Measurements from ENCODE around the gene EML6. TPM values are rescaled to one million over a fixed set of nuclear protein-coding genes. Genes with fewer than 3 reads are reported as not detected.

Gene EML6
- total and polyA plus RNA-seq, 10 of the 15 experiments (the other 5 are each of a cell fraction or from before 2014, with no cell fraction given): 0.09 to 0.67 (median 0.21) TPM

DNA sequence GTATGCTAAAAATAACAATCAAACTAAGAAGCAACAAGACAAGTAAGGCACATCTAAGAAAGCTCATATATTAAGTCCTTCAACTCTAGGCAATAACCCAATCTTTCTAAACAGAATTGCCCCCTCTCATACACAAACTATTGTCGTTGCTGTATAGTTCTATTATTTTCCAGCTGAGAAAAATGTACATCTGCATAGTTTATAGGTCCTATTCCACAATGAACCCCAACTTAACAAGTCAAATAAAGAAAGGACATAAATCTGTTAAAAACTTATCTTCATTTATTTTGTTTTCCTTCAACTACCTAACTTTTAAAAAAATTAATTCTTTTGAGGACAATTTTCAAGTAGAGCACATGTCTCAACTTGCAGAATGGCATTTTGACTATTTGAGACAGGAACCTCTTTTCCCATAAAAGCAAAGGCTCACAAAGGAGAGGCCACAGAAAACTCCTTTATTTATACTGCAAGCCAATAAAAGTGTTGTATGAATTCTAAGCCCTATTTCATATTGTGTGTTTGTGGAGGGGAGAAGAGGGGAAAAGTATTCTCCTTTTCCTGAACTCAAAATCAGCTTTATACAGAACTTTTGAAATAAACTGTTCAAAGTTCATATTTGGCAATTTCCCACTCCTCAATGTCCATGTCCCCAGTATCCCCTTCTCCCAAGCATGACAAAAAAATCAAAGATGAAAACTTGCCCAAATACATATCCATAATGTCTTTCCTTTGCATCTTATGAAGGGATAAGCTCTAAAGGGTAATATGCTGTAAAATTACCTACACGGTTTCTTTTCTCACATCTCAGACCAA, 289.4 kb downstream of the EML6 start:
- H3K79me2 ChIP-seq (ENCODE audit: control insufficient read depth, insufficient read depth, low read length): peaks cover 62% of the 10 kb centered on the region
- H3K4me2 ChIP-seq (ENCODE audit: control insufficient read depth, insufficient read depth): no peak overlapping the region; the same call in 1 of the 2 replicates
- ChIA-PET POLR2A (interaction anchor here (0.5 to 1.8 kb wide), 5 partner anchors 13 to 381 kb away, joined by 3 to 5 read pairs (median 3); partner anchors contain the start of gene RTN4), RAD21 (ENCODE audit: unreplicated experiment) (interaction anchor here (0.7 to 5.9 kb wide), 22 partner anchors 10 to 418 kb away, joined by 3 to 65 read pairs (median 6); partner anchors contain the start of gene RTN4), CTCF (interaction anchor here (0.7 to 14.8 kb wide), 26 partner anchors 10 to 334 kb away, joined by 3 to 342 read pairs (median 4); partner anchors contain the start of gene RTN4), SMC1A (ENCODE audit: uncharacterized antibody, unreplicated experiment) (interaction anchor here (1.0 to 12.9 kb wide), 23 partner anchors 11 to 347 kb away, joined by 3 to 260 read pairs (median 8); partner anchors contain the start of gene RTN4)
- 78% methylated on average over 2 of the region's 2 CpGs for WGBS (ENCODE audit: insufficient coverage, insufficient replicate concordance, low lambda C conversion rate, missing lambda C conversion rate)
- H3K27ac ChIP-seq (ENCODE audit: control insufficient read depth, insufficient read depth): no peak overlapping the region; the same call in 1 of the 2 replicates
- H3K4me1 ChIP-seq (ENCODE audit: control insufficient read depth, insufficient read depth, low read length): peaks cover 15% of the 10 kb centered on the region; the same call in 1 of the 2 replicates
- no peak for ATAC-seq
- H3K27me3 ChIP-seq (replicated peaks in 1 of 2; ENCODE audit: control insufficient read depth in 2 of 2, insufficient read depth in 2 of 2, low read length in 1 of 2): no peaks in the 10 kb centered on the region
- no TSS peak for BruUV-seq (replicated peaks)
- H3K36me3 ChIP-seq (ENCODE audit: control insufficient read depth in 2 of 2, insufficient read depth in 2 of 2, low read length in 1 of 2): 0 out of 4 replicates have a peak, but pooled peaks cover 0 to 4% of the 10 kb centered on the region in 2 experiments
- H3K4me3 ChIP-seq: no peak overlapping the region
- intact Hi-C loops (cut with micrococcal nuclease; ENCODE audit: unreplicated experiment): loop anchor here (5.0 kb wide), 1 partner anchor 251 kb away; no protein-coding TSS in a partner anchor
- no peak for FAIRE-seq
- H3K9ac ChIP-seq (ENCODE audit: control insufficient read depth, insufficient read depth, low read length): no peak overlapping the region
- no peak overlapping the region for H2AFZ ChIP-seq (ENCODE audit: control insufficient read depth, low read depth, low read length)
- no peak for TF ChIP-seq NR2C1 (IDR thresholded peaks at IDR 0.05)
- TF ChIP-seq BACH1 (IDR thresholded peaks at IDR 0.05; ENCODE audit: borderline replicate concordance): no peak
- TF ChIP-seq BCL11A (IDR thresholded peaks at IDR 0.05; ENCODE audit: low read depth, low read length): no peak
- TF ChIP-seq BCL3 (IDR thresholded peaks at IDR 0.05; ENCODE audit: borderline replicate concordance, insufficient read depth, low read depth, low read length, poor library complexity, severe bottlenecking): no peak
- in situ Hi-C loops (cut with MboI): no loop called here
- H4K20me1 ChIP-seq (ENCODE audit: control insufficient read depth, insufficient read depth): no peaks in the 10 kb centered on the region
- no peak for DNase-seq (ENCODE audit: low read depth, low spot score)
- H3K9me3 ChIP-seq (replicated peaks; ENCODE audit: control insufficient read depth, insufficient read depth, low read length): no peaks in the 10 kb centered on the region; the same call in 1 of the 3 replicates

All from GM12878 (cell line).